OCI-LY7 (cell line): ENCODE measurements around the gene ALLC. TPM values are rescaled to one million over a fixed set of nuclear protein-coding genes. Genes with fewer than 3 reads are reported as not detected.

Experiments used
- BruUV-seq: library from RNA; stranded (reverse); fragments of 400-500 nt; replicated peaks from 2 replicates; lab custom pipeline; 2021; lab: Mats Ljungman, UMichigan
- CTCF ChIA-PET: fragments of 300-600 bp; sonication (Branson Sonifier 250); formaldehyde crosslinking; loops from one replicate; lab custom pipeline; 2022; ENCODE audit warnings: antibody characterized with exemption; ENCODE audit not compliant: unreplicated experiment; lab: Charles Lee
- POLR2A ChIA-PET: fragments of 300-600 bp; sonication (Branson Sonifier 250); formaldehyde crosslinking; loops from one replicate; lab custom pipeline; 2022; ENCODE audit warnings: antibody characterized with exemption; lab: Charles Lee
- DNase-seq: peaks from one replicate; pipeline ENCODE4 v3.0.0-alpha.2; 2015; ENCODE audit warnings: low spot score
- H2AFZ ChIP-seq: fragments of 200-600 bp; sonication (generic), shearing (Covaris generic); 2 replicates; pipeline ENCODE4 v1.6.1; 2014; ENCODE audit warnings: mild to moderate bottlenecking, antibody characterized with exemption, low read length, moderate library complexity
- H3K27ac ChIP-seq: fragments of 200-600 bp; sonication (generic); 2 replicates; pipeline ENCODE4 v1.5.1; 2014; ENCODE audit warnings: mixed run types, low read depth, mild to moderate bottlenecking, moderate library complexity, low read length, inconsistent platforms; ENCODE audit not compliant: poor library complexity, severe bottlenecking
- H3K36me3 ChIP-seq: fragments of 200-600 bp; sonication (generic); 2 replicates; pipeline ENCODE4 v1.6.1; 2014; ENCODE audit warnings: mild to moderate bottlenecking, antibody characterized with exemption, low read length, moderate library complexity, mixed read lengths; ENCODE audit not compliant: insufficient read depth
- H3K4me1 ChIP-seq: fragments of 200-600 bp; sonication (generic); 2 replicates; pipeline ENCODE4 v1.5.1; 2014; ENCODE audit warnings: mild to moderate bottlenecking, low read length; ENCODE audit not compliant: insufficient read depth, poor library complexity, severe bottlenecking
- H3K4me2 ChIP-seq: fragments of 200-600 bp; sonication (generic); 2 replicates; pipeline ENCODE4 v1.6.1; 2014; ENCODE audit warnings: mild to moderate bottlenecking, low read length
- H3K4me3 ChIP-seq: fragments of 200-600 bp; sonication (generic); 2 replicates; pipeline ENCODE4 v1.5.1; 2014; ENCODE audit warnings: mild to moderate bottlenecking, low read depth, low read length; ENCODE audit not compliant: poor library complexity, severe bottlenecking
- H3K79me2 ChIP-seq: fragments of 200-600 bp; sonication (generic); 2 replicates; pipeline ENCODE4 v1.6.1; 2016; ENCODE audit warnings: low read depth, mild to moderate bottlenecking, low read length, moderate library complexity, mixed read lengths; ENCODE audit not compliant: insufficient read depth
- H3K9me2 ChIP-seq: fragments of 200-600 bp; sonication (generic); 2 replicates; pipeline ENCODE4 v1.6.1; 2016; ENCODE audit warnings: mild to moderate bottlenecking, low read length, mixed read lengths; ENCODE audit not compliant: insufficient read depth
- H3K9me3 ChIP-seq: fragments of 200-600 bp; sonication (generic); 2 replicates; pipeline ENCODE4 v1.6.1; 2014; ENCODE audit warnings: mild to moderate bottlenecking, mixed run types, low read length, mixed read lengths
- H4K20me1 ChIP-seq: fragments of 200-600 bp; sonication (generic); 2 replicates; pipeline ENCODE4 v1.6.1; 2014; ENCODE audit warnings: mild to moderate bottlenecking, antibody characterized with exemption, low read length, moderate library complexity, mixed read lengths; ENCODE audit not compliant: insufficient read depth
- EZH2phosphoT487 ChIP-seq: fragments of 200-600 bp; sonication (generic); IDR thresholded peaks from 2 replicates; pipeline ENCODE4 v1.6.1; 2018; ENCODE audit warnings: low read depth, borderline replicate concordance, mild to moderate bottlenecking, mixed run types, antibody characterized with exemption, low read length, moderate library complexity, mixed read lengths
- intact Hi-C: fragments of 100-400 bp; cut with micrococcal nuclease; formaldehyde crosslinking; loops from one replicate; pipeline ENCODE4 v1.10.0; 2022; ENCODE audit not compliant: unreplicated experiment
- total RNA-seq, 2 experiments: library from RNA; depleted of rRNA in 1 of 2; stranded (reverse); fragments of >200 nt in 1 of 2; shearing (Covaris generic) in 1 of 2; gene quantifications; 2 replicates each; pipeline ENCODE4 v1.2.3, GENCODE V29; 2014 to 2022
- TF ChIP-seq, protein P1 (sequence below): fragments of 200-600 bp; sonication (generic); conservative IDR thresholded peaks from 2 replicates; pipeline ENCODE4 v1.5.1; 2014; ENCODE audit warnings: mild to moderate bottlenecking, antibody characterized with exemption, low read length, moderate library complexity, mixed read lengths

The ALLC gene
- total RNA-seq, 2 experiments from 2014 or later, result not detected

DNA sequence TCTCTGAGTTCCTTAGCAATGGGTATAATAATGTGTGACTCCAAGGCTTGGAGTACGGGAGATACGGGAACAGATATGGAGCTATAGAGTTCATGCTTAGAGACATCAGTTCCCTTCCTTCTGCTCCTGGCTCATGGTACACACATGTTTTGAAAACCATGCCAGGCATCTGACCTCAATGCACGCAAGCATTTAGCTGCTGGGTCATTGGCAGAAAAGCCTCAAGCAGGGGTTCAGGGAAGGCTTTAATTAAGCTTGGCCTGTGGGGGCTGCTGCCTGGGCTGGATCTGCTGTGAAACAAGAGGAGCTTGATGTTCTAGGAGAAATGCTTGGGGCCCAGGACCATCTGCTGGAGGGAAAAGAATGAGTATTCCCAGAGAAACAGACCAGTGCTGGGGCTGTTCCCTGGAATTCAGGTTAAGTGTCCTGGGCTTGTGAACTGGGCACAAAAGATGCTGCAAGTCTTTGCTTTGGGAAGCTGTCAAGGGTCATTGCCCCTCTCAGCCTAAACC, 3.2 kb downstream of the ALLC start:
- Histone ChIP-seq H3K4me2 (peak overlapping the region; percentile 57; the same call in 1 of the 2 replicates), H3K9me3 (no peaks in the 10 kb centered on the region), H3K4me1 (peaks cover 26% of the 10 kb centered on the region), H3K4me3 (no peak overlapping the region), H3K79me2 (no peaks in the 10 kb centered on the region), H3K27ac (no peak overlapping the region), H3K36me3 (no peaks in the 10 kb centered on the region), H2AFZ (peak overlapping the region; percentile 93; the same call in 1 of the 2 replicates), H3K9me2 (no peaks in the 10 kb centered on the region), H4K20me1 (no peaks in the 10 kb centered on the region)
- DNase-seq, result no peak
- ChIA-PET POLR2A (interaction anchor here (1.1 to 1.3 kb wide), 3 partner anchors 9 to 107 kb away, joined by 3 to 21 read pairs (median 4); no protein-coding TSS in a partner anchor), CTCF (interaction anchor here (1.3 to 1.7 kb wide), 2 partner anchors 9 to 199 kb away, joined by 3 to 4 read pairs; no protein-coding TSS in a partner anchor)
- no peak for TF ChIP-seq EZH2phosphoT487
- TF ChIP-seq, protein P1, sequence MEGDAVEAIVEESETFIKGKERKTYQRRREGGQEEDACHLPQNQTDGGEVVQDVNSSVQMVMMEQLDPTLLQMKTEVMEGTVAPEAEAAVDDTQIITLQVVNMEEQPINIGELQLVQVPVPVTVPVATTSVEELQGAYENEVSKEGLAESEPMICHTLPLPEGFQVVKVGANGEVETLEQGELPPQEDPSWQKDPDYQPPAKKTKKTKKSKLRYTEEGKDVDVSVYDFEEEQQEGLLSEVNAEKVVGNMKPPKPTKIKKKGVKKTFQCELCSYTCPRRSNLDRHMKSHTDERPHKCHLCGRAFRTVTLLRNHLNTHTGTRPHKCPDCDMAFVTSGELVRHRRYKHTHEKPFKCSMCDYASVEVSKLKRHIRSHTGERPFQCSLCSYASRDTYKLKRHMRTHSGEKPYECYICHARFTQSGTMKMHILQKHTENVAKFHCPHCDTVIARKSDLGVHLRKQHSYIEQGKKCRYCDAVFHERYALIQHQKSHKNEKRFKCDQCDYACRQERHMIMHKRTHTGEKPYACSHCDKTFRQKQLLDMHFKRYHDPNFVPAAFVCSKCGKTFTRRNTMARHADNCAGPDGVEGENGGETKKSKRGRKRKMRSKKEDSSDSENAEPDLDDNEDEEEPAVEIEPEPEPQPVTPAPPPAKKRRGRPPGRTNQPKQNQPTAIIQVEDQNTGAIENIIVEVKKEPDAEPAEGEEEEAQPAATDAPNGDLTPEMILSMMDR, result no peak
- BruUV-seq, result no TSS peak
- intact Hi-C loops, result no loop called here

DNA sequence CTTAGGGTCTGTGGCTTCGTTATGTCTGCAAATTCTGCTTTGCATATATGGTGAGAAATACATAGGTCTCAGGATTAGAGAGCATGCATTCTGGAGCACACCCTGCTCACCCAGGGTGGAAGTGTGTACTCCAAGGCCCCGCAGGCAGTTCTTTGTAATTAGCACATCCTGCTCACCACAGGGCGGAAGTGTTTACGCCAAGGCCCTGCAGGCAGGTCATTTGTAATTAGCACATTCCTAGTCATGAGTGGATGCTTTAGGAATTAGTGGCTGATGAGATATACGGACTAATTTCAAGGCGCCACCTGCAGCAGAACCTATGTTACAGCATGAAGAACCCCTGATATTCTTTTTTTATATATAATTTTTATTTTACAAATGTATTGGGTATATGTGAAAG, 4.2 kb downstream of the ALLC start:
- H3K27ac ChIP-seq, result peak overlapping the region; percentile 61
- TF ChIP-seq, protein P1, result peak; percentile 66
- TF ChIP-seq EZH2phosphoT487, result no peak
- H3K9me3 ChIP-seq, result no peaks in the 10 kb centered on the region
- peaks cover 22% of the 10 kb centered on the region for H3K4me1 ChIP-seq
- H3K36me3 ChIP-seq, result no peaks in the 10 kb centered on the region
- peak; percentile 71 for DNase-seq
- ChIA-PET CTCF (interaction anchor here (1.3 to 1.7 kb wide), 2 partner anchors 10 to 200 kb away, joined by 3 to 4 read pairs; no protein-coding TSS in a partner anchor), POLR2A (interaction anchor here (1.3 kb wide), 2 partner anchors 10 to 108 kb away, joined by 3 to 21 read pairs; no protein-coding TSS in a partner anchor)
- no peak overlapping the region for H3K4me3 ChIP-seq
- H3K79me2 ChIP-seq, result no peaks in the 10 kb centered on the region
- intact Hi-C loops, result no loop called here
- H4K20me1 ChIP-seq, result no peaks in the 10 kb centered on the region
- BruUV-seq, result no TSS peak
- no peaks in the 10 kb centered on the region for H3K9me2 ChIP-seq
- H3K4me2 ChIP-seq, result peak overlapping the region; percentile 57; the same call in 1 of the 2 replicates
- H2AFZ ChIP-seq, result peak overlapping the region; percentile 93

DNA sequence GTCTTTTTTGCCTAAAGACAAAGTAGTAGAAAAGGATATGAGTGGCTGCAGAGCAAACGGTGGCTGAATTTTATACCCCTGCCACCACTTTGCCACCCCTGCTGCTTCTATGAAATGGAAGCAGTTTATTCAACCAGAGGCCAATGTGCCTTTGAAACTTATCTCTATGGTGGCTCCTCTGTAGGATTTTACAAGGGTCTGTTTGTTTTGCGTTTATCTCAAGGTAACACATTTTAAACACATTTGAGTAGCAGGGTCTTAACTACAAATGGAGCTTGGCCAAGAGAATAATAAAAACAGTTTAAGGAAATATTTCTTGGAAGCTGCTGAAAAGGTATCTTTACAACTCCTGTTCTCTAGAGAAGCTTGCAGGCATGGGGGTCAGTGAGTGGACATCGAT, 6.1 kb downstream of the ALLC start:
- no peak for DNase-seq
- ChIA-PET CTCF (no interaction called here), POLR2A (interaction anchor here (0.6 to 1.2 kb wide), 7 partner anchors 27 to 1418 kb away, joined by 3 to 6 read pairs (median 3); no protein-coding TSS in a partner anchor)
- no peak overlapping the region for H3K4me3 ChIP-seq
- no peak overlapping the region for H3K4me2 ChIP-seq
- H3K4me1 ChIP-seq, result peaks cover 21% of the 10 kb centered on the region
- no peaks in the 10 kb centered on the region for H3K9me3 ChIP-seq
- no peak overlapping the region for H2AFZ ChIP-seq
- H3K79me2 ChIP-seq, result no peaks in the 10 kb centered on the region
- H3K27ac ChIP-seq, result no peak overlapping the region
- no peaks in the 10 kb centered on the region for H3K36me3 ChIP-seq
- intact Hi-C loops, result no loop called here
- no peaks in the 10 kb centered on the region for H3K9me2 ChIP-seq
- TF ChIP-seq, protein P1, result no peak
- no peak for TF ChIP-seq EZH2phosphoT487
- no TSS peak for BruUV-seq
- H4K20me1 ChIP-seq, result no peaks in the 10 kb centered on the region
